Activated B cell treated with CpG ODN at 0.5 μM for 24 hours (primary cell): ENCODE results near the gene ADAM11. TPM values are rescaled to one million over a fixed set of nuclear protein-coding genes. Genes with fewer than 3 reads are reported as not detected.

Source experiments
- ATAC-seq: fragments of 200-7000 bp; cut with Tn5 transposase; one replicate; pipeline ENCODE4 v1.10.0; 2021; ENCODE audit warnings: low read depth, mild to moderate bottlenecking, moderate library complexity
- CTCF ChIA-PET: fragments of 350-600 bp; sonication (Branson Sonifier 250); formaldehyde crosslinking; loops from one replicate; lab custom pipeline; 2021; ENCODE audit warnings: antibody characterized with exemption; lab: Charles Lee
- POLR2A ChIA-PET: fragments of 350-600 bp; sonication (Branson Sonifier 250); formaldehyde crosslinking; loops from one replicate; lab custom pipeline; 2021; ENCODE audit warnings: antibody characterized with exemption; lab: Charles Lee
- DNase-seq: peaks from one replicate; pipeline ENCODE4 v3.0.0; 2022
- H3K27ac Mint-ChIP-seq: one replicate; pipeline ENCODE4 v1.8.0; 2020; ENCODE audit warnings: mixed read lengths
- H3K27me3 Mint-ChIP-seq: one replicate; pipeline ENCODE4 v1.8.0; 2021; ENCODE audit warnings: mixed read lengths
- H3K36me3 Mint-ChIP-seq: one replicate; pipeline ENCODE4 v1.8.0; 2021; ENCODE audit warnings: low read depth, mixed read lengths
- H3K4me1 Mint-ChIP-seq: one replicate; pipeline ENCODE4 v1.8.0; 2021; ENCODE audit warnings: mixed read lengths
- H3K4me3 Mint-ChIP-seq: one replicate; pipeline ENCODE4 v1.8.0; 2020; ENCODE audit warnings: mild to moderate bottlenecking, mixed read lengths
- H3K9me3 Mint-ChIP-seq: one replicate; pipeline ENCODE4 v1.8.0; 2020; ENCODE audit warnings: mixed read lengths
- CTCF ChIP-seq: fragments of 200-600 bp; IDR thresholded peaks from one replicate; pipeline ENCODE4 v1.8.0; 2022; ENCODE audit warnings: antibody characterized with exemption, mild to moderate bottlenecking
- intact Hi-C: fragments of 100-400 bp; cut with micrococcal nuclease; formaldehyde crosslinking; loops from one replicate; pipeline ENCODE4 v1.15.1; 2024
- total RNA-seq: library from RNA; stranded (reverse); gene quantifications from 2 replicates; pipeline ENCODE4 v1.2.3, GENCODE V29; 2022

The ADAM11 gene
- total RNA-seq, 1 donor from 2014 or later: 0.09 TPM

- Mint-ChIP-seq H3K4me1 (peaks cover 13% of the 10 kb centered on the region), H3K9me3 (no peaks in the 10 kb centered on the region), H3K36me3 (no peaks in the 10 kb centered on the region), H3K4me3 (no peak overlapping the region), H3K27me3 (peaks cover 30% of the 10 kb centered on the region), H3K27ac (no peak overlapping the region)
- no peak for TF ChIP-seq CTCF
- CTCF ChIA-PET: no interaction called here
- DNase-seq (no peak), ATAC-seq (no peak)
- intact Hi-C loops: no loop called here
- POLR2A ChIA-PET: no interaction called here
Measured at GRCh38 chr17:44826123-44826790, 67.5 kb downstream of the ADAM11 start.

GRCh38 chr17:44827863-44828262 is 69.1 kb downstream of the ADAM11 start:
- H3K4me3 Mint-ChIP-seq: no peak overlapping the region
- ChIA-PET POLR2A (interaction anchor here (0.7 kb wide), 1 partner anchor 140 kb away, joined by 3 read pairs; no protein-coding TSS in a partner anchor), CTCF (no interaction called here)
- no peak for TF ChIP-seq CTCF
- no peaks in the 10 kb centered on the region for H3K9me3 Mint-ChIP-seq
- peaks cover 13% of the 10 kb centered on the region for H3K4me1 Mint-ChIP-seq
- ATAC-seq (no peak), DNase-seq (no peak)
- intact Hi-C loops: no loop called here
- no peak overlapping the region for H3K27ac Mint-ChIP-seq
- H3K36me3 Mint-ChIP-seq: no peaks in the 10 kb centered on the region
- peaks cover 43% of the 10 kb centered on the region for H3K27me3 Mint-ChIP-seq

- peaks cover 13% of the 10 kb centered on the region for H3K4me1 Mint-ChIP-seq
- H3K27me3 Mint-ChIP-seq: peaks cover 52% of the 10 kb centered on the region
- no peak overlapping the region for H3K27ac Mint-ChIP-seq
- H3K36me3 Mint-ChIP-seq: no peaks in the 10 kb centered on the region
- DNase-seq (no peak), ATAC-seq (no peak)
- TF ChIP-seq CTCF: no peak
- H3K4me3 Mint-ChIP-seq: peak overlapping the region; percentile 80
- H3K9me3 Mint-ChIP-seq: no peaks in the 10 kb centered on the region
- ChIA-PET POLR2A (no interaction called here), CTCF (no interaction called here)
- intact Hi-C loops: no loop called here
Measured at GRCh38 chr17:44828919-44829522, 70.2 kb downstream of the ADAM11 start.

- peak within 1 kb of the TSS; percentile 80 for H3K4me3 Mint-ChIP-seq
- intact Hi-C loops: no loop called here
- POLR2A ChIA-PET: no interaction called here
- H3K27me3 Mint-ChIP-seq: peaks cover 54% of the 10 kb centered on the region
- peak; percentile 64 for ATAC-seq
- CTCF ChIA-PET: no interaction called here
- H3K9me3 Mint-ChIP-seq: no peaks in the 10 kb centered on the region
- no peak for TF ChIP-seq CTCF
- H3K36me3 Mint-ChIP-seq: no peaks in the 10 kb centered on the region
- H3K27ac Mint-ChIP-seq: no peak within 1 kb of the TSS
- peaks cover 13% of the 10 kb centered on the region for H3K4me1 Mint-ChIP-seq
- DNase-seq: peak; percentile 30
Measured at GRCh38 chr17:44829523-44830358, 71.0 kb downstream of the ADAM11 start, which contains the start of gene GJC1. GJC1 (minus strand) TSS chr17:44830287; CDS start chr17:44805817, 24,470 bp downstream.
